Naive thymus-derived CD8-positive, alpha-beta T cell (primary cell): Measurements from ENCODE around the gene EIF4E2. TPM values are rescaled to one million over a fixed set of nuclear protein-coding genes. Genes with fewer than 3 reads are reported as not detected.

Source experiments
- ATAC-seq, 2 donors: fragments of 150-1000 bp; cut with Tn5 transposase in 1 of 2; sonication (Bioruptor Pico), chemical (Tn5 transposase) in 1 of 2; 1 replicate in 1 of 2; 2 replicates in 1 of 2; pipeline ENCODE4 v1.10.0; 2021; ENCODE audit warnings: mild to moderate bottlenecking in 2 of 2, moderate library complexity in 2 of 2
- POLR2A ChIA-PET: fragments of 350-600 bp; sonication (Branson Sonifier 250); formaldehyde crosslinking; loops from one replicate; lab custom pipeline; 2021; ENCODE audit warnings: antibody characterized with exemption; lab: Charles Lee
- DNase-seq, 10 donors: peaks; one replicate each; pipeline versions ENCODE4 v3.0.0 to v3.0.0-alpha.2; 2020 to 2022
- H3K27ac Mint-ChIP-seq, 10 donors: one replicate each; pipeline ENCODE4 v1.8.0; 2020 to 2022; ENCODE audit warnings: mild to moderate bottlenecking in 10 of 10, mixed read lengths in 10 of 10, moderate library complexity in 4 of 10, inconsistent platforms in 1 of 10
- H3K27me3 Mint-ChIP-seq, 5 donors: one replicate each; pipeline ENCODE4 v1.8.0; 2021 to 2022; ENCODE audit warnings: mixed read lengths in 5 of 5
- H3K36me3 Mint-ChIP-seq, 3 donors: one replicate each; pipeline ENCODE4 v1.8.0; 2020 to 2022; ENCODE audit warnings: mixed read lengths in 3 of 3, mild to moderate bottlenecking in 2 of 3, inconsistent platforms in 1 of 3
- H3K4me1 Mint-ChIP-seq, 4 donors: one replicate each; pipeline ENCODE4 v1.8.0; 2021 to 2022; ENCODE audit warnings: mixed read lengths in 4 of 4
- H3K4me3 Mint-ChIP-seq, 10 donors: one replicate each; pipeline ENCODE4 v1.8.0; 2020 to 2022; ENCODE audit warnings: mild to moderate bottlenecking in 10 of 10, mixed read lengths in 10 of 10, moderate library complexity in 6 of 10, inconsistent platforms in 1 of 10
- H3K9me3 Mint-ChIP-seq, 9 donors: one replicate each; pipeline ENCODE4 v1.8.0; 2020 to 2022; ENCODE audit warnings: mixed read lengths in 9 of 9, mild to moderate bottlenecking in 3 of 9, inconsistent platforms in 1 of 9, moderate library complexity in 1 of 9
- polyA plus RNA-seq, 3 donors: library from polyadenylated mRNA; unstranded; fragments of 300-500 nt; fragmentation: Illumina TruSeq; gene quantifications; one replicate each; pipeline ENCODE4 v1.2.3, GENCODE V29; 2021
- total RNA-seq, 8 experiments: library from RNA in 2 of 8; stranded (reverse) in 2 of 8; gene quantifications; one replicate each; pipeline ENCODE4 v1.2.3 and lab custom pipeline; 2021 to 2026

The EIF4E2 gene
- total RNA-seq (10 to 100 TPM; 61.5 to 64.0 TPM), polyA plus RNA-seq (10 to 100 TPM; 41.5 to 49.3 (median 43.6) TPM), total RNA-seq (lab: John Stamatoyannopoulos, UW) (54.5 to 95.3 (median 81.2) reads per million in 6 experiments)

GRCh38 chr2:232550354-232551249 lies at the start of gene EIF4E2, which contains the start of gene TIGD1:
TSS of gene EIF4E2 (plus strand) at chr2:232550689. CDS start at chr2:232550725, 36 bp downstream.
TSS of gene TIGD1 (minus strand) at chr2:232550557. CDS start at chr2:232549882, 675 bp downstream.
- Mint-ChIP-seq H3K4me3 (peak within 1 kb of the TSS; percentile 97 to 100 (median 99)), H3K4me1 (peaks cover 48 to 91% (median 83%) of the 10 kb centered on the region in 4 donors), H3K27ac (peak within 1 kb of the TSS; percentile 96 to 100 (median 99)), H3K27me3 (no peaks in the 10 kb centered on the region), H3K9me3 (peaks cover 0 to 5% (median 0%) of the 10 kb centered on the region in 9 donors), H3K36me3 (peaks cover 8 to 50% (median 26%) of the 10 kb centered on the region in 3 donors)
- POLR2A ChIA-PET: interaction anchor here (0.6 to 1.4 kb wide), 7 partner anchors 12 to 770 kb away, joined by 3 to 8 read pairs (median 4); partner anchors contain the start of gene PDE6D
- ATAC-seq (peak; percentile 88 to 89), DNase-seq (peak; percentile 83 to 94 (median 88))

- H3K4me1 Mint-ChIP-seq: peaks cover 4 to 15% (median 5%) of the 10 kb centered on the region in 4 donors
- DNase-seq (no peak), ATAC-seq (no peak)
- no peaks in the 10 kb centered on the region for H3K36me3 Mint-ChIP-seq
- peaks cover 10 to 59% (median 40%) of the 10 kb centered on the region in 5 donors for H3K27me3 Mint-ChIP-seq
- no peak overlapping the region for H3K4me3 Mint-ChIP-seq
- POLR2A ChIA-PET: no interaction called here
- H3K27ac Mint-ChIP-seq: no peak overlapping the region
- peaks cover 0 to 2% (median 0%) of the 10 kb centered on the region in 9 donors for H3K9me3 Mint-ChIP-seq
These were observed 49.1 kb upstream of the EIF4E2 start for GRCh38 chr2:232501331-232501771.

- no peak for ATAC-seq
- Mint-ChIP-seq H3K27ac (peak overlapping the region in 4 of 10 donors; percentile 9 to 90 (median 68)), H3K4me1 (peaks cover 4 to 15% (median 5%) of the 10 kb centered on the region in 4 donors), H3K4me3 (peak overlapping the region in 3 of 10 donors; percentile 19 to 70 (median 33)), H3K27me3 (peaks cover 10 to 60% (median 40%) of the 10 kb centered on the region in 5 donors), H3K9me3 (peaks cover 0 to 2% (median 0%) of the 10 kb centered on the region in 9 donors), H3K36me3 (no peaks in the 10 kb centered on the region)
- POLR2A ChIA-PET: no interaction called here
- no peak for DNase-seq
These were observed 48.6 kb upstream of the EIF4E2 start for GRCh38 chr2:232501794-232502390.

GRCh38 chr2:232502511-232502910 lies 48.0 kb upstream of the EIF4E2 start:
- Mint-ChIP-seq H3K9me3 (peaks cover 0 to 2% (median 0%) of the 10 kb centered on the region in 9 donors), H3K4me1 (peaks cover 4 to 15% (median 5%) of the 10 kb centered on the region in 4 donors), H3K27me3 (peaks cover 10 to 65% (median 40%) of the 10 kb centered on the region in 5 donors), H3K4me3 (peak overlapping the region; percentile 70 to 89 (median 78)), H3K36me3 (no peaks in the 10 kb centered on the region), H3K27ac (peak overlapping the region in 9 of 10 donors; percentile 57 to 94 (median 85))
- ATAC-seq (peak; percentile 52 to 72), DNase-seq (peak in 5 of 10 donors; percentile 51 to 67 (median 58))
- POLR2A ChIA-PET: no interaction called here

GRCh38 chr2:232502911-232503808 lies 47.3 kb upstream of the EIF4E2 start:
- H3K27ac Mint-ChIP-seq: peak overlapping the region in 6 of 10 donors; percentile 74 to 94 (median 86)
- DNase-seq: peak; percentile 13 to 80 (median 68)
- H3K36me3 Mint-ChIP-seq: no peaks in the 10 kb centered on the region
- POLR2A ChIA-PET: no interaction called here
- peak overlapping the region in 9 of 10 donors; percentile 19 to 89 (median 70) for H3K4me3 Mint-ChIP-seq
- ATAC-seq: peak; percentile 71 to 79
- H3K4me1 Mint-ChIP-seq: peaks cover 4 to 15% (median 5%) of the 10 kb centered on the region in 4 donors
- peaks cover 0 to 2% (median 0%) of the 10 kb centered on the region in 9 donors for H3K9me3 Mint-ChIP-seq
- peaks cover 10 to 65% (median 40%) of the 10 kb centered on the region in 5 donors for H3K27me3 Mint-ChIP-seq

GRCh38 chr2:232503809-232504323 lies 46.6 kb upstream of the EIF4E2 start:
- ATAC-seq (no peak), DNase-seq (peak in 1 of 10 donors; percentile 7)
- peak overlapping the region in 7 of 10 donors; percentile 36 to 84 (median 82) for H3K27ac Mint-ChIP-seq
- H3K4me3 Mint-ChIP-seq: peak overlapping the region; percentile 15 to 70 (median 56)
- H3K9me3 Mint-ChIP-seq: peaks cover 0 to 2% (median 0%) of the 10 kb centered on the region in 9 donors
- H3K27me3 Mint-ChIP-seq: peaks cover 10 to 65% (median 37%) of the 10 kb centered on the region in 5 donors
- H3K4me1 Mint-ChIP-seq: peaks cover 4 to 15% (median 5%) of the 10 kb centered on the region in 4 donors
- no peaks in the 10 kb centered on the region for H3K36me3 Mint-ChIP-seq
- POLR2A ChIA-PET: no interaction called here

GRCh38 chr2:232504438-232504837 lies 46.1 kb upstream of the EIF4E2 start:
- H3K9me3 Mint-ChIP-seq: peaks cover 0 to 2% (median 0%) of the 10 kb centered on the region in 9 donors
- H3K4me1 Mint-ChIP-seq: peaks cover 4 to 15% (median 5%) of the 10 kb centered on the region in 4 donors
- ATAC-seq: no peak
- H3K27me3 Mint-ChIP-seq: peaks cover 10 to 62% (median 37%) of the 10 kb centered on the region in 5 donors
- no peaks in the 10 kb centered on the region for H3K36me3 Mint-ChIP-seq
- peak overlapping the region in 6 of 10 donors; percentile 11 to 70 (median 54) for H3K4me3 Mint-ChIP-seq
- H3K27ac Mint-ChIP-seq: peak overlapping the region in 6 of 10 donors; percentile 52 to 86 (median 78)
- no peak for DNase-seq
- POLR2A ChIA-PET: no interaction called here

GRCh38 chr2:232505856-232506255 lies 44.6 kb upstream of the EIF4E2 start:
- Mint-ChIP-seq H3K27ac (peak overlapping the region in 1 of 10 donors; percentile 48), H3K4me3 (no peak overlapping the region), H3K27me3 (peaks cover 10 to 54% (median 25%) of the 10 kb centered on the region in 5 donors), H3K9me3 (peaks cover 0 to 2% (median 0%) of the 10 kb centered on the region in 9 donors), H3K4me1 (peaks cover 4 to 15% (median 5%) of the 10 kb centered on the region in 4 donors), H3K36me3 (no peaks in the 10 kb centered on the region)
- DNase-seq: no peak
- ATAC-seq: no peak
- POLR2A ChIA-PET: no interaction called here

GRCh38 chr2:232506709-232507108 lies 43.8 kb upstream of the EIF4E2 start:
- peaks cover 10 to 47% (median 24%) of the 10 kb centered on the region in 5 donors for H3K27me3 Mint-ChIP-seq

GRCh38 chr2:232508251-232508650 lies 42.2 kb upstream of the EIF4E2 start:
- no peak for ATAC-seq
- peaks cover 5 to 45% (median 20%) of the 10 kb centered on the region in 5 donors for H3K27me3 Mint-ChIP-seq
- H3K36me3 Mint-ChIP-seq: no peaks in the 10 kb centered on the region
- POLR2A ChIA-PET: no interaction called here
- H3K4me3 Mint-ChIP-seq: no peak overlapping the region
- no peaks in the 10 kb centered on the region for H3K9me3 Mint-ChIP-seq
- no peak for DNase-seq
- H3K27ac Mint-ChIP-seq: peak overlapping the region in 1 of 10 donors; percentile 11
- H3K4me1 Mint-ChIP-seq: peaks cover 0 to 7% (median 0%) of the 10 kb centered on the region in 4 donors

More at GRCh38 chr2:232506709-232507108, 43.8 kb upstream of the EIF4E2 start:
- Mint-ChIP-seq H3K4me1 (peaks cover 4 to 15% (median 5%) of the 10 kb centered on the region in 4 donors), H3K9me3 (peaks cover 0 to 2% (median 0%) of the 10 kb centered on the region in 9 donors), H3K36me3 (no peaks in the 10 kb centered on the region), H3K4me3 (no peak overlapping the region), H3K27ac (no peak overlapping the region)
- POLR2A ChIA-PET: no interaction called here
- no peak for DNase-seq
- no peak for ATAC-seq

- no peaks in the 10 kb centered on the region for H3K4me1 Mint-ChIP-seq
- H3K27ac Mint-ChIP-seq: no peak overlapping the region
- POLR2A ChIA-PET: interaction anchor here (0.5 kb wide), 1 partner anchor 410 kb away, joined by 5 read pairs; no protein-coding TSS in a partner anchor
- DNase-seq (no peak), ATAC-seq (no peak)
- no peak overlapping the region for H3K4me3 Mint-ChIP-seq
- H3K9me3 Mint-ChIP-seq: no peaks in the 10 kb centered on the region
- H3K27me3 Mint-ChIP-seq: peaks cover 1 to 34% (median 13%) of the 10 kb centered on the region in 5 donors
- no peaks in the 10 kb centered on the region for H3K36me3 Mint-ChIP-seq
These were observed 39.1 kb upstream of the EIF4E2 start for GRCh38 chr2:232511336-232511890.
